Heart left ventricle (tissue), 16 donors: ENCODE results near the gene CX3CL1. TPM values are rescaled to one million over a fixed set of nuclear protein-coding genes. Genes with fewer than 3 reads are reported as not detected.

Experiments
- ATAC-seq, 4 donors: fragments of 200-7000 bp; cut with Tn5 transposase; one replicate each; pipeline ENCODE4 v1.9.1; 2020 to 2022; ENCODE audit warnings: moderate library complexity in 4 of 4, mild to moderate bottlenecking in 3 of 4, moderate number of reproducible peaks in 1 of 4
- DNase-seq, 5 donors: peaks; one replicate each; pipeline ENCODE4 v3.0.0-alpha.2; 2020
- H3K27ac ChIP-seq, 12 donors: fragments of 200-600 bp; sonication (generic) in 4 of 12; one replicate each; pipeline versions ENCODE4 v1.5.0 to v1.8.0; 2016 to 2022; ENCODE audit warnings: mild to moderate bottlenecking in 2 of 12
- H3K27me3 ChIP-seq, 9 donors: fragments of 200-600 bp; sonication (generic) in 2 of 9; one replicate each; pipeline versions ENCODE4 v1.5.1 to v1.8.0; 2016 to 2022; ENCODE audit warnings: mild to moderate bottlenecking in 3 of 9
- H3K36me3 ChIP-seq, 9 donors: fragments of 200-600 bp; sonication (generic) in 2 of 9; one replicate each; pipeline versions ENCODE4 v1.5.0 to v1.8.0; 2018 to 2022; ENCODE audit warnings: mild to moderate bottlenecking in 2 of 9
- H3K4me1 ChIP-seq, 12 donors: fragments of 200-600 bp; sonication (generic) in 4 of 12; one replicate each; pipeline versions ENCODE4 v1.5.0 to v1.8.0; 2016 to 2022; ENCODE audit warnings: mild to moderate bottlenecking in 3 of 12
- H3K4me3 ChIP-seq, 12 donors: fragments of 200-600 bp; sonication (generic) in 4 of 12; one replicate each; pipeline versions ENCODE4 v1.5.0 to v1.8.0; 2017 to 2022; ENCODE audit warnings: mild to moderate bottlenecking in 9 of 12, moderate library complexity in 4 of 12
- H3K9me3 ChIP-seq, 12 donors: fragments of 200-600 bp; sonication (generic) in 4 of 12; one replicate each; pipeline versions ENCODE4 v1.5.0 to v1.8.0; 2016 to 2022; ENCODE audit warnings: mild to moderate bottlenecking in 1 of 12
- CTCF ChIP-seq, 12 donors: fragments of 200-600 bp; sonication (generic) in 4 of 12; IDR thresholded peaks; one replicate each; pipeline versions ENCODE4 v1.5.0 to v1.8.0; 2018 to 2022; ENCODE audit warnings: antibody characterized with exemption in 12 of 12, mild to moderate bottlenecking in 5 of 12
- POLR2A ChIP-seq, 2 donors: fragments of 450-650 bp; IDR thresholded peaks; one replicate each; pipeline ENCODE4 v1.6.1; 2017; ENCODE audit warnings: antibody characterized with exemption in 2 of 2, mild to moderate bottlenecking in 2 of 2, moderate library complexity in 2 of 2
- WGBS, 4 donors: extraction: QIAGEN DNeasy Blood & Tissue Kit in 2 of 4; methylation state at CpG; one replicate each; pipeline versions ENCODE4 v1.1.5 to v1.1.7; 2013 to 2018; 5-methylcytosine and 5-hydroxymethylcytosine counted together
- intact Hi-C, 10 donors: fragments of 100-400 bp; cut with DNase I; formaldehyde crosslinking; loops; one replicate each; pipeline versions ENCODE4 v1.11.1 to v1.14.2; 2022
- polyA plus RNA-seq, 2 donors: library from polyadenylated mRNA; stranded (reverse); fragments of 200-250 nt; gene quantifications; one replicate each; pipeline ENCODE4 v1.2.3, GENCODE V29; 2013
- total RNA-seq, 9 donors: library from RNA; depleted of rRNA in 2 of 9; stranded (reverse); fragments of >200 nt in 2 of 9; fragmentation: NEBNext Ultra II Directional in 3 of 9; extraction: Animal tissue kit (Norgen Biotek cat#: 25700) in 3 of 9; gene quantifications; one replicate each; pipeline versions ENCODE4 v1.1.0 to v1.2.4, GENCODE V29; 2016 to 2023
- donor health status: ischemic (EF 13 %, LVEDD 7.1; RV severe dilation, severe dysfunction).
- donor health status: healthy with polysubstance abuse.
- donor health status: DM: no; HTN: yes; CAD: no.
- donor health status: DM: no; HTN: no; CAD: no.
- donor health status: ischemic (EF 25% LVEDD 6.9; RV normal size, moderate dysfunction).
- donor health status: ischemic (EF 25% LVEDD 5.7; RV mildly dilated, moderate dysfunction).
- donor health status: healthy.
- donor health status: DM: yes; HTN: yes; CAD: no.
- donor health status: ischemic (EF 35%, LVEDD 5.7; RV mildly dilated, moderate dysfunction).
- donor health status: nonischemic (EF 11% LVEDD 7.7; RV severe dilation, severe dysfunction).
- donor health status: DM: yes; HTN: yes; CAD: no.
- donor health status: PGD.
- donor health status: ischemic (EF 29% LVEDD 5.4; RV normal size, mild dysfunction).
- donor health status: nonischemic (EF 23%, LVEDD 6.1; RV moderate dilation, normal function).

CX3CL1 gene
- total and polyA plus RNA-seq, 11 donors = 8.3 to 59.5 (median 15.4) TPM

GRCh38 chr16:57424583-57424982 is 52.3 kb downstream of the CX3CL1 start:
- intact Hi-C loops = loop anchor here in 3 of 10 donors (5.0 to 10.0 kb wide), 3 partner anchors 93 to 340 kb away; no protein-coding TSS in a partner anchor
- peak; percentile 44 to 73 (median 56) for ATAC-seq

GRCh38 chr16:57426356-57426755 is 54.1 kb downstream of the CX3CL1 start:
- TF ChIP-seq CTCF (IDR thresholded peaks at IDR 0.05) (no peak), POLR2A (IDR thresholded peaks at IDR 0.05) (no peak)

More at GRCh38 chr16:57424583-57424982, 52.3 kb downstream of the CX3CL1 start:
- H3K36me3 ChIP-seq = peaks cover 0 to 30% (median 26%) of the 10 kb centered on the region in 9 donors
- no peaks in the 10 kb centered on the region for H3K9me3 ChIP-seq
- WGBS, 4 donors = 46 to 52% (median 48%) methylated on average over 3 of the region's 3 CpGs
- H3K27me3 ChIP-seq = no peaks in the 10 kb centered on the region
- TF ChIP-seq POLR2A (IDR thresholded peaks at IDR 0.05) = no peak
- no peak for TF ChIP-seq CTCF (IDR thresholded peaks at IDR 0.05)
- H3K27ac ChIP-seq = peak overlapping the region in 2 of 12 donors; percentile 8 to 51
- peaks cover 0 to 30% (median 19%) of the 10 kb centered on the region in 12 donors for H3K4me1 ChIP-seq
- H3K4me3 ChIP-seq = no peak overlapping the region
- DNase-seq = peak in 1 of 5 donors; percentile 52

GRCh38 chr16:57427307-57427706 is 55.0 kb downstream of the CX3CL1 start:
- Histone ChIP-seq H3K27ac (no peak overlapping the region), H3K36me3 (peaks cover 0 to 57% (median 53%) of the 10 kb centered on the region in 9 donors), H3K9me3 (no peaks in the 10 kb centered on the region), H3K4me1 (peaks cover 0 to 22% (median 13%) of the 10 kb centered on the region in 12 donors), H3K27me3 (no peaks in the 10 kb centered on the region), H3K4me3 (no peak overlapping the region)
- TF ChIP-seq CTCF (IDR thresholded peaks at IDR 0.05) (no peak), POLR2A (IDR thresholded peaks at IDR 0.05) (no peak)
- ATAC-seq (no peak), DNase-seq (no peak)
- WGBS, 4 donors = 70 to 77% (median 74%) methylated on average over 8 of the region's 8 CpGs
- intact Hi-C loops = loop anchor here in 3 of 10 donors (5.0 to 10.0 kb wide), 2 partner anchors 90 to 343 kb away; no protein-coding TSS in a partner anchor

More at GRCh38 chr16:57426356-57426755, 54.1 kb downstream of the CX3CL1 start:
- Histone ChIP-seq H3K4me3 (no peak overlapping the region), H3K36me3 (peaks cover 0 to 48% (median 44%) of the 10 kb centered on the region in 9 donors), H3K9me3 (no peaks in the 10 kb centered on the region), H3K27ac (no peak overlapping the region), H3K27me3 (no peaks in the 10 kb centered on the region), H3K4me1 (peaks cover 0 to 29% (median 19%) of the 10 kb centered on the region in 12 donors)
- ATAC-seq (peak in 1 of 4 donors; percentile 18), DNase-seq (no peak)
- intact Hi-C loops = loop anchor here in 3 of 10 donors (5.0 to 10.0 kb wide), 2 partner anchors 91 to 342 kb away; no protein-coding TSS in a partner anchor
- WGBS, 4 donors = 85 to 96% (median 90%) methylated on average over 5 to 7 of the region's 7 CpGs

GRCh38 chr16:57427824-57428223 is 55.5 kb downstream of the CX3CL1 start:
- no peak for DNase-seq
- ATAC-seq = no peak
- Histone ChIP-seq H3K4me1 (peaks cover 0 to 18% (median 10%) of the 10 kb centered on the region in 12 donors), H3K9me3 (no peaks in the 10 kb centered on the region), H3K36me3 (peaks cover 0 to 62% (median 58%) of the 10 kb centered on the region in 9 donors), H3K27ac (no peak overlapping the region), H3K27me3 (no peaks in the 10 kb centered on the region), H3K4me3 (no peak overlapping the region)
- no peak for TF ChIP-seq CTCF (IDR thresholded peaks at IDR 0.05)
- TF ChIP-seq POLR2A (IDR thresholded peaks at IDR 0.05) = no peak
- intact Hi-C loops = loop anchor here in 3 of 10 donors (5.0 to 10.0 kb wide), 2 partner anchors 89 to 343 kb away; no protein-coding TSS in a partner anchor
